NCI-H1930 (cell line): Measurements from ENCODE around the gene TRIM5.

ENCODE experiments used
- DNase-seq, 2 experiments: peaks; one replicate each; lab custom pipeline; 2025; lab: John Stamatoyannopoulos, UW

The TRIM5 gene

GRCh38 chr11:5624489-5625279, 60.2 kb downstream of the TRIM5 start, which contains the start of gene TRIM34:
Gene TRIM34, plus strand, starts transcription at chr11:5625001. Its CDS starts 7,331 bp downstream, at chr11:5632332.
- DNase-seq: no peak

GRCh38 chr11:5622802-5623201, 62.1 kb downstream of the TRIM5 start:
- DNase-seq: no peak

DNA sequence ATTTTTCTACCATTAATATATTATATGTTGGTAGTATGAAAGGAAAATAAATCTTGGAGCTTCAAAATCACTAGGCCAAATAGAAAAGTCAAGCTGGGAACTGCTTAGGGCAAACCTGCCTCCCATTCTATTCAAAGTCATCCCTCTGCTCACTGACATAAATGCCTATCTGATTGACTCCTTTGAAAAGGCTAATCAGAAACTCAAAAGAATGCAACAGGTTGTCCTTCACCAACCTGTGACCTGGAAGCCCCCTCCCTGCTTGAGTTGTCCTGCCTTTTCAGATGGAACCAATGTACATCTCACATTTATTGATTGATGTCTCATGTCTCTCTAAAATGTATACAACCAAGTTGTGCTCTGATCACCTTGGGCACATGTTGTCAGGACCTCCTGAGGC, 63.3 kb downstream of the TRIM5 start:
- no peak for DNase-seq

GRCh38 chr11:5620651-5621521, 64.0 kb downstream of the TRIM5 start:
- no peak for DNase-seq

- DNase-seq: no peak
Observed at GRCh38 chr11:5618807-5619206, 66.1 kb downstream of the TRIM5 start.
